GM11168 (cell line): ENCODE data around the gene KRT222.

Experiments
- in situ Hi-C: fragments of 300-500 bp; cut with MboI; formaldehyde crosslinking; loops from one replicate; pipeline ENCODE4 v1.12.0; 2022; ENCODE audit warnings: low sequenced_read_pairs; ENCODE audit not compliant: unreplicated experiment

Gene KRT222

DNA sequence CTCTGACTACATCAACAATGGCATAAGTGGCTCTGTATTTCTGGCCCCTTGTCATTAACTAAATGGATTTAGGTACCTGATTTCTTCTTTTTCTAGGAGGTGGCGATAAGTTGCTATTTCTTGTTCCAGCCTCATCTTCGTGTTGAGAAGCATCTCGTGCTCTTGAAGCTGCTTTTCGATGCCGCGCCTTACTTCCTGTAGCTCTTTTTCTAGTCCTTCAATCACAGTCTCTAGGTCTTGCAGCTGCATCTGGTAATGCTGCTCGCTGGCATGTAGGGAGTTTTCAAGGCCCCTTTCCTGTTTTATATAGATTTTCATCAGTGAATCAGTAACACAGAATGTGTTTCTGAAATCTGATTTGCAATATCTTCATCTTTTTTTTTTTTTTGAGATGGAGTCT, 5.1 kb downstream of the KRT222 start:
- in situ Hi-C loops, result no loop called here

DNA sequence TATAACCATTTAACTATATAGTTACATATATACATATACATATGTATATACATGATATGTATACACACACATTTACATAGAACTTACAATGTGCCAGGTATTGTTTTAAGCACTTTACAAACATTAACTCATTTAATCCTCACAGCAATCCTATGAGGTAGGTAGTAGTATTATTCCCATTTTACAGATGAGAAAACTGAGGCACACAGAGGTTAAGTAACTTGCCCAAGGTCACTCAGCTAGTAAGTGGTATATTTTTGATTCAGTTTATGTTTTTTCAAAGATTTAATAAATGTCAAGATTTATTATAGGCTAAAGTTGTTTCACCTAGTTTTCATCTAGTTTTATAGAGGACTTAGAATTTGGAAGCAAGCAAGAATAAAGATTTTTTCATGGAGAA, 6.6 kb downstream of the KRT222 start:
- in situ Hi-C loops, result no loop called here

DNA sequence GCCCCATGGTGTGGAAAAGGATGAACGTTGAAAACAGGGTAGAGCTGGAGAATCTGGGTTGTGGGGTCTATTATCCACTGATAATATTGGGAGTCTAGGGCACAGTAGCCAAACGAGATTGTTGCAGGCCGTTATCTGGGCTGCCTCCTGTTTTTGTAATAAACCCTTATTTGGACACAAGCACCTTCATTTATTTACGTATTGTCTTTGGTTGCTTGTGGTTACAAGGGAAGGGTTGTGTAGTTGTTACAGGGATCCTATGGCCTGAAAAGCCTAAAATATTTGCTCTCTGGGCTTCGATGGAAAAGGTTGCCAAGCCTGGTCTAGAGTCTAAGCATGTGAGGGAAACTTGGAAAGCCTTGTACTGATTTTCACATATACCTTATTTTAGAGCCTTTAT, 13.0 kb downstream of the KRT222 start:
- in situ Hi-C loops, result no loop called here

DNA sequence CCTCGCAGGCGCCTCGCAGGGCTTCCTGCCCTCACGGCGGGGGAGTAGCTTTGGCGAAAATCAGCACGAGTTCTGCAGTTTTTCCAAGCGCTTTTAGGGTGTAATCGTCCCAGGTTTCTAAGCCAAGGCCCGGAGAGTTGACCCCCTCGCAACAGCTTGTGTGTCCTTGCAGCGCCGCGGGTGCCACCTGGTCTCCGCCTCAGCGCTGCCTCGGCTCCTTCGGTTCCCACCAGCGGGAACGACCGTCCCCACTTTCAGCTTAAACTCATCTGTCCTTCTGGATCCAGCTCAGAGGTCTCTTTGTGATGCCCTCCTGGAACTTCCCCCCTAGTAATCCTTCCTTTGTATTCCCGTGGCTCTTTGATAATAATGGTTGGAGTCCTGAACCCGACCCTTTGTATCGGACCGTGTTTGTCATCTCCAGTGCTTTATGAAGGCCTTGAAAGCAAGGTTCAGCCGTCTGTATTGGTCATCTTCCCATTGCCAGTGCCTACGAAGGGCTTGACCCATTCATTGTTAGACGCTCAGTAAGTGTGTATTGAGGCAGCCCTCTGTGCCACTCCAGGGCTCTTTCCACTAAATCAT, 16.5 kb downstream of the KRT222 start:
- in situ Hi-C loops, result no loop called here

DNA sequence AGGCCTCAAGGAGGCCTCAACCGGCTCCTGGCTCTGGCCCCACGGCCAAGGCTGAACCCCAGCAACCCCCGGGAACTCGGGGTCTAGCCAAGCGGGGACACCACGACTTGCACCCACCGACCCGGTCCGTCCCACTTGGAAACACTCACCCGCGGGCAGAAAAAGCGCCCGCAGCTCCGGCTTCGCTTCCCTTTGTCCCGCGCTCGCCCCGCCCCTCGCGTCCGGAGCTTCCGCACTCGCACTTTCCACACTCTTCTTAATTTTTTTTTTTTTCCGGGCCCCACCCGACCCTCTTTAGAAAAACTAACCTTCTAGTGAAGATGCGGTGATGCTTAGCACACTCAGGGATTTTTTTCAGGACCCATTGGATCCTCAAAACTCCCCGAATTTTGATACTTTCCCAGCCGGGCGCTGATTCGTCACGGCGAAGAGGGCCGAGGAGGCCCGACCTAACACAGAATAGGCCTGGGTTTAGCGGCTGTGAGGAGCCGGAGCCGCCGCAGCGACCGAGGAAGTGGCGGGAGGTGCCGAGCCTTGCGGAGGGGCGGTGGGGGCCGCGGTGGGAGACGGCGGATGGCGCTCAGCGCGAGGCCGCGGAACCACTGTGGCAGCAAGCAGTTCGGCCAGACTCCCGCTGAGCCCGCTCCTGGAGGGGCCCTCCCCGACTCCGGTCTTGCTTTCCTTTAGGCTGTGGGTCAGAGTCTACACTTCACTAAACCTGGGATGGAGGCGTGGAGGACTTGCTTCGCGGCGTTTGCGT, 17.2 kb downstream of the KRT222 start, which contains the start of gene SMARCE1:
SMARCE1 (minus strand) TSS at position 195 of the 760 bp plus-strand sequence. CDS start 2,016 bp downstream, outside the sequence.
- in situ Hi-C loops, result no loop called here

DNA sequence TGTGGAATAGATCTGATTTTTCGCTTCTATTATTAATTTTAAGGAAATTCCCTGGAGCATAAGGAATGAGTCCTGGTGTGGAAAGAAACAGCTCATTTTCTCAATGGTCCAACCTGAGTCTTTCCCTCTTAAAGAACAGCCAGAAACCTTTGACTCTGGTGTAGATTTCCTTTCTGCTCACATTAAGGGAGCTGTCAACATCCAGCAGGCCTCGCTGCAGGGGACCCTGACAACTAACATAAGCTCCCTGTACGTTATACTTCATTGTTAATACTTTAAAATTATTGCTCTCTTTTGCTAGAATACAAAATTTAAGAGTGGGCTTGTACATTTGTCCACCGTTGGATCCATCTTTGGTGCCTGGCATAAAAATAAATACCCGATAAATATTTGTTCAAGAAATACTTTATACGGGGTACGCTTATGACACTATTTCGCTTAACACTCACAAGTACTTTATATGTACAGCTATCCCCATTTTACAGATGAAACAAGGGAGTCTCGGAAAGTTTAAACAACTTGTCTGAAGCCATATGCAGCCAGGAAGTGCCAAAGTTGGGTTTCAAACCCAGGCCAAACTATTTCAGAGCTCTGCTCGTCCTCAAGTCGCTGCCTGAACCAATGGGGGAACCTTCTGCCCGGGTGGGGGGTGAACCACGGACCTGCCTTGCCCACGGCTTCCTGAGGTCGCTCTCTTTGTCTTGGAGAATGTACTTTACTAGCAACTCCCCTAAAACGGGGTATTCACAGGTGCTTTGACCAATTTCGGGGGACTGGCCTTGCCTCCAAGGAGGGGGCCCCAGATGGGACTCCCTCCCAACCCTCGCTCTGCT, 18.0 kb downstream of the KRT222 start:
- in situ Hi-C loops, result no loop called here

DNA sequence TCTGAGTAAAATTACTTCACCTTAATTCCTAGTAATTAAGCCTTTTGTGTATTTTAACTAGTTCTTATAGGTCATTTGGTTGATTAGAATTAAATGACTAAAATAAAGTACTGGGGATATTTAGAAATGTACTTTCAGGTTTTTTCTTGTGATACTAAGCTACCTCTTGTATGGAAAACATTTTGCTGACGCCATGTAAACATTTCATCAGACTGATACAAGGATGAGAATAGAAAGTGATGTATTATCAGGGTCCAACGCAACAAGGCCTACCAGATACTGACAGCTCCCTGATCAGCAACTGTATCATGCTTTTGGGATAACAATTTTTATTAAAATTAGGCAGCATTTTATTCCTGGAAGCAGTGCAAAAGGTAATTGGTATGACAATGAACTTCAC, 19.0 kb downstream of the KRT222 start:
- in situ Hi-C loops, result no loop called here

DNA sequence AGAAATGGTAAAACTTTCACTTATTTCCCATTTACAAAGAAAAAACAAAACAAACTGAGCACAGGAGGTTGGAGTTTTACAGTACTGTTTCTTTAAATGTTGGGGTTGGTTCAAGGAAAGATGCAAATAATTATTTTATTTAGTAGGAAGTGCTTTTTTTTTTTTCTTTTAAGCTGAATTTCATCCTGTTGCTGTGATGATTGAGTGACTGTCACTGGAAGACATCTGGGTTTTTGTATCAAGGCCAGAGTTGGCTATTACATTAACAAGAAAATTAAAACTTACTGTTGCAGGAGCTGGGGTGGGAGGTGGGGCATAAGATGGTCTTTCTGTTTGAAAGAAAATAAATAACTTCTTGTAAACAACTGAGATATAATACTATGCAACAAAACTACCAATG, 19.7 kb downstream of the KRT222 start:
- in situ Hi-C loops, result no loop called here

DNA sequence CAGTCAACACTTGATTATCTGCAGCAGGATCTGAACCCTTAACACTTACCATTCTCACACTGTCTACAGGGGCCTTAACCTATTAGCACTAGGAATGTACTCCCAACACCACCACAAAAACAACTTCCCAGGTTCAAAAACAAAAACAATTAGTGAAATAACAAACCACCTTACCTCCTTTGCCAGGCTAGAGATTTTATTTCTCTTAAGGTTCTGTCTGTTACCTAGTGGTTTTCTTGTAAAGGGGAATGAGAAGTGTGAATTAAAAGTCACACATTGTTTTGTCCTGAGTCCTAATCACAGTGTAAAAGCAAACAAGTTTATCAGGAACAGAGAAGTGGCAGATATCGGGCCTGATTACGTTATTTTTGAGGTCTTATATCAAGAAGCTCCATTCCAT, 27.0 kb downstream of the KRT222 start:
- in situ Hi-C loops, result no loop called here

DNA sequence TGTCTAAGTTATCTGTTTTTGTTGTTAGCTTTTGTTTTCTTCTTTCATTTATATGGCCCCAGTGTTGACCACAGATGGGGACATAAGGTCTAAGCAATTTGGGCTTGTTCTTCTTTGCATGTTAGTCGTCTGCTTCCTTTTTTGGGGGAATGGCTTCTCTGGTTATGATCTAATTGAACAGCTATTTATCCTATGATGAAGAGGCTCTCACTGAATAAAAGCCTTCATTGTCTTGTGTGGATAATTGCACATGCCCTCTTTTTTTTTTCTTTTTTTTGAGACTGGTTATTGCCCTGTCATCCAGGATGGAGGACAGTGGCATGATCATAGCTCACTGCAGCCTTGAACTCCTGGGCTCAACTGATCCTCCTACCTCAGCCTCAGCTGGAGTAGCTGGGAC, 31.1 kb downstream of the KRT222 start:
- in situ Hi-C loops, result no loop called here

DNA sequence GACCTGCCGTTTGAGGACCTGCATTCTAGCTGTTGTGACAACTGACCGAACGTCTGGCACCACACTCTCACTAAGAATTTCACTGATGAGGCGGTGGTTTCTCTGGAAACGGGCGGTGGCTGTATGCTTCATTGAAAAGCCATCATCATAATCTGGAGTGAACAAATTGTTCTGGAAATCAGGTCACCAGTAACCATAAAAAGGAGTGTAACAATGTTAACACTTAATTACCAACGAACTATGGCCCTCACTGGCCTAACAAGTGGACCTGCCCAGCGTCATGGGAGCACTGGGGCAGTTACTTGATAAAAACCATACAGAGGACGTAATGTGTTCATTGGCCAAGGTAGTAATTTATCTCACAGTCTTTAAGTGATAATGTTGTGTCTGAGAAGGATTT, 32.8 kb downstream of the KRT222 start:
- in situ Hi-C loops, result no loop called here

DNA sequence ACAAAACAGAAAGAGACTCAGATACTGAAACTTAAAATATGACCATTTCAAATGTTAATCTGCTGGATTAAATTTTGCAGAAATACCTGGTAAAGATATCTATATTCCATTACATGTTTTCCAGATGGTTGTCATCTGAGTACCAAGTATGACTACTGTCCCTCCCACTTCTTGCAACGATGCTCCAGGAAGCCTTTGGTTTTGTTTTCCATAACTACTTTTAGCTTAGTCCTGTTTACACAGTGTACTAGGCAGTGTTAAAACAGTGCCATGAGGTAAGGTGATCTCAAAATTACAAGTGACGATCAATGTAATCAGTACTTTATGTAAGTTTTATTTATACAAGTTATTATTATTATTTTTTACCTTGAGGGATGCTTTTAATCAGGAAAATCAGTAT, 35.1 kb downstream of the KRT222 start:
- in situ Hi-C loops, result loop anchor here (10.0 kb wide), 1 partner anchor 165 kb away; the partner anchor contains the start of gene KRT28

DNA sequence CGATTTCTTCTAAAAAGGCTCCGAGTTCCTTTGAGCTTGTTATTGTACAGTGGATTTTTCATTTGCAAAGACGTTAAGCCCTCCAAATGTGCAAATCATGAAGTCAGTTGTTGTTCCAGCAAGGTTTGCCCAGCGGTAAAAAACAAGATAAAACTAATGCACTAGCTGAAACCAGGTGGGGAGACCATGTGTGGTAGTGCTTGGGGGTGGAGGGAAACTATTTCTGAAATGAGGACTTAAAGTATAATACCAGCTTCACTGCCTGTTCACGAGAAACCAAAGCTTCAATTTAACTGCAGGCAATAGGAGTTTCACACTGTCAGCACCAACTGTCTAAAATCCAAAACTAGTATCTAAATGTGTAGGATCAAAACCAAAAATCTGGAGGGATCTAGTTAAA, 39.7 kb downstream of the KRT222 start:
- in situ Hi-C loops, result loop anchor here (10.0 kb wide), 1 partner anchor 169 kb away; the partner anchor contains the start of gene KRT28

DNA sequence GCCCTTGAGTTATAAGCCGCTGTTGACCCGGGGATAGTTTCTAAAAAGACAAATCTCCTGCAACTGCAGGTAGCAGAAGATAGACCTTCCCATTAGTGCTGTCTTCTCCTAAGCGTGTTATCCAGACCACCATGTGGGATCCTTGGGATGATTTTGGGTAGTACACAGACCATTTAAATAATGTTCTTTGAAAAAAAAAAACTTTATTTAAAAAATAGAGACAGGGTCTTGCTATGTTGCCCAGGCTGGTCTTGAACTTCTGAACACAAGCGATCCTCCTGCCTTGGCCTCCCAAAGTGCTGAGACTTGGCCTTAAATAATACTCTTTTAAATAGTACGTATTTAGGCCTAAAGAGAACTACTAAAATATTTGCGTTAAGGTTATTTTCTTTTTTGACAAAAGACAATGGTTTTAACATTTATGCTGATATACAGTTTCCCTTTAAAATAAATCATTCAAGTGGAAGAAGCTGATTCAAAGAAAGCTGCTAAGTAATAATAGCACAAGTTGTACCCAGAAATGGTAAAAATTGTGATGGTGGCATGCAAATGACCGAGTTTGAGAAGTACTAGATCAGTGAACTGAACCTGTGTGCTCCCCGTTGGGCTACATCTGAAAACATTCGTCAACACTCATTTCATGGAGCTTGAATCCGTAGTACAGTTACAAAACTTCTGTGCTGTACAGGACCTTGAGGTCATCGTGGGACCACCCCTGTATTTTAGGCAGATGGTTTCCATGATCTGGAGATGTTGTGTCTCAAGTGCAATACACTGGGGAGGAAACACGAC, 41.4 kb downstream of the KRT222 start:
- in situ Hi-C loops, result loop anchor here (10.0 to 25.0 kb wide), 2 partner anchors 171 to 1039 kb away; partner anchors contain the start of gene KRT28

DNA sequence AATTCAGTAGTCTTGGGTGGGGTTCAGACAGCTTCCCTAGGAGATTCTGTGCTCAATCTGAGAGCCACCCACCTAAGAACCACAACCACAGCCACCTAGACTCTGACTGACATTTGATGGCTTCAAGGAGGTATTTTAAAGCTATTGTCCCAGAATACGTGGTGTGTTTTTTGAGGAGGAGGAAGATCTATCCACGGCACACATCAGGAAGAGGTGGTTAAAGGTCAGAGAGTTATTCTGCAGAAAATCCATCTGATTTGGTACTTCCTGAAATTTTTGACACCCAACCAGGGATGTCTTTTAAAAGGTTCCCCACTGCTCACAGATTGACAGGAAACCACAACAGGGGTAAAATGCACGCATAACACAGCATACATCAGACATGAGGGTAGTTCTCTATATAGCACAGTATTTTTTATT, 42.5 kb downstream of the KRT222 start:
- in situ Hi-C loops, result loop anchor here (10.0 to 25.0 kb wide), 2 partner anchors 172 to 1040 kb away; partner anchors contain the start of gene KRT28

DNA sequence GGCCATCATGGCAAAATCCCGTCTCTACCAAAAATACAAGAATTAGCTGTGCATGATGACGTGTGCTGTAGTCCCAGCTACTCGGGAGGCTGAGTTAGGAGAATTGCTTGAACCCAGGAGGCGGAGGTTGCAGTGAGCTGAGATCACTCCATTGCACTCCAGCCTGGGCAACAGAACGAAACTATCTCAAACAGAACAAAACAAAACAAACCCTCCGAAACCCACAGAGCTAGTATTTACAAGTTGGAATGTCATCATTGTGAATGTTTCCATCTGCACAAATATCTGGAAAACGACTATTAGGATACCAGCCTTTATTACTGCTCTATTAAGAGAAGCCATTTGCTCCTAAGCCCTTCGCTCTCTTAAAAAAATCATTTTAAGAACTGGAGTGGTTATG, 43.4 kb downstream of the KRT222 start:
- in situ Hi-C loops, result loop anchor here (10.0 to 25.0 kb wide), 2 partner anchors 173 to 1041 kb away; partner anchors contain the start of gene KRT28

DNA sequence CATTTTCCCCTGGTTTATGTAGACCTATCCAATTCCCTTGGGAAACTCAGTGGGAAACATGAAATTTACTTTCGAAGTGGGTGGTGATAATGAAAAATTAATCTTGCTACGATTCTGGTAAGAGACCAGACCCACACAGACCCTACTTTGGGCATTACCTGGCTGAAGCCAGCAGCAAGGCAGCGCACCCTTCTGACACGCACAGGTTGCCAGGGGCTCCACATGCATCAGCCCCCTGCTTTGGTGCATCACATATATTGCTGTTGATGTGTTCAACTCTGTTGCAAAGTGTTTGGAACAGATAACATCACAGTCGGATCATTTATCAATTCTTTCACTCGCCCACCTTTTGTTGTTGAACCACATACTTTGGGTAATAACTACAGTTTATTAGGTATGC, 44.0 kb downstream of the KRT222 start:
- in situ Hi-C loops, result loop anchor here (10.0 to 25.0 kb wide), 2 partner anchors 174 to 1041 kb away; partner anchors contain the start of gene KRT28

DNA sequence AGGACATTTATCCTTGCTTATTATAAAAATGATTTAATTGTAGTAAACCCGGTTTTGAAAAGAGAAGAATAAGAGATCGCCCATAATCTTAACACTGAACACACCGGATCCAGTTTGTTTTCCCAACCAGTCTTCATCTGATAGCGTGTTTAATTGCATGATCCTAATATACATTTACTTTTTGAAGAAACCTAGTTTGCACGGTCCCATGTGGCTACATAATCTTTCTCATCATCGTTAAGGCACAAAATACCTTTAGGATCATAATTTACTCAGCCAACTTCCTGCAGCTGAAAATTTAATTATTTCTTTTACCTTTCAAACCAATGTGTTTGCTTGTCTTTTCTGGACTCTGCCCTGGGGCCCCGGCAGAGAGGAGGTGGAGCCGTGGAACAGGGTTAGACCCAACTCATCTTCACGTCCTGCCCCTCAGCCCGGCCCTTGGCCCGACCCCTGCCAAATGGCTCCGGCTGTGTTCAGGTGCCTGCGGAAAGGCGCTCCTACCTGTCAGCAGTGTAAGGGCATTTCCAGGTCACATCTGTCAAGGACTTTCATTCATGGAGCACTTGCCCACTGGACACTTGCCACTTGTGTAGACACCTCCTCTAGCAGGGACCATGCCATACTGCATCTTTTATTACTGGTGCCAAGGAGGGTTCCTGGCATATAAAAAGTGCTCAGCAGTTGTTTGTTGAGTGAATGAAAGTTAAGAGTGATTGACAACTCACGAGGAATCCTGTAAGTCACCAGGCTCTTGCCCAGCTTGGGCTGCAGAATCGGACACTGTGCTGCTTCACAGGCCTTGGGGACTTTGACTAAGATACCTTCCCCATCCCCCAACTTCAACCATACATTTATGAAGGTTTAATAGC, 46.0 kb downstream of the KRT222 start:
- in situ Hi-C loops, result loop anchor here (25.0 kb wide), 1 partner anchor 1043 kb away; no protein-coding TSS in a partner anchor
